ENCODE results near the gene LRP2BP. TPM values are rescaled to one million over a fixed set of nuclear protein-coding genes. Genes with fewer than 3 reads are reported as not detected.

Gene LRP2BP
- total RNA-seq, 4 donors from 2014 or later, result 0.81 to 4.4 (median 1.5) TPM

DNA sequence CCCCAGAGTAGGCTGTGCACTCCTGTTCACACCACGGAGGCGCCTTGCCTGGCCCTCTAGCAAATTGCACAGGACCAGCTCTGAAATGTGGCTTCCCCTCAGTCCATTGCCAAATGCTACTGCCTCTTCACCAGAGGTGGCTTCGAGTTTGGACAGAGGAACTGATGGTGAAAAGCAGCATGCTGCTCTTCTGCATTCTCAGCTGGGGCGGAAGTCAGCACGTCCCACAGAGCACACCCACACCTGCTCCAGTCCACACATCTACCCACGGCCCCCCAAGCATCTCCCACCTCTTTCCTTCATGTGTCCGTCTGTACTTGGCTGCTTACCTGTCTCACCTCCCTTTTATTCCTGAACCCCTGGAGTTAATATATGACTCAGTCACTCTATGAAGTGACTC is 43.5 kb downstream of the LRP2BP start:
- TF ChIP-seq, protein P1, sequence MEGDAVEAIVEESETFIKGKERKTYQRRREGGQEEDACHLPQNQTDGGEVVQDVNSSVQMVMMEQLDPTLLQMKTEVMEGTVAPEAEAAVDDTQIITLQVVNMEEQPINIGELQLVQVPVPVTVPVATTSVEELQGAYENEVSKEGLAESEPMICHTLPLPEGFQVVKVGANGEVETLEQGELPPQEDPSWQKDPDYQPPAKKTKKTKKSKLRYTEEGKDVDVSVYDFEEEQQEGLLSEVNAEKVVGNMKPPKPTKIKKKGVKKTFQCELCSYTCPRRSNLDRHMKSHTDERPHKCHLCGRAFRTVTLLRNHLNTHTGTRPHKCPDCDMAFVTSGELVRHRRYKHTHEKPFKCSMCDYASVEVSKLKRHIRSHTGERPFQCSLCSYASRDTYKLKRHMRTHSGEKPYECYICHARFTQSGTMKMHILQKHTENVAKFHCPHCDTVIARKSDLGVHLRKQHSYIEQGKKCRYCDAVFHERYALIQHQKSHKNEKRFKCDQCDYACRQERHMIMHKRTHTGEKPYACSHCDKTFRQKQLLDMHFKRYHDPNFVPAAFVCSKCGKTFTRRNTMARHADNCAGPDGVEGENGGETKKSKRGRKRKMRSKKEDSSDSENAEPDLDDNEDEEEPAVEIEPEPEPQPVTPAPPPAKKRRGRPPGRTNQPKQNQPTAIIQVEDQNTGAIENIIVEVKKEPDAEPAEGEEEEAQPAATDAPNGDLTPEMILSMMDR (IDR thresholded peaks at IDR 0.05), result no peak
- TF ChIP-seq EP300 (IDR thresholded peaks at IDR 0.05) (no peak), POLR2A (IDR thresholded peaks at IDR 0.05) (no peak), POLR2AphosphoS5 (IDR thresholded peaks at IDR 0.05) (no peak)
- H3K4me3 ChIP-seq, result no peak overlapping the region
- ATAC-seq, result no peak
- peaks cover 0 to 76% of the 10 kb centered on the region in 2 donors for H3K36me3 ChIP-seq
- WGBS, 2 donors (ENCODE audit: low coverage in 1 of 2), result 94% methylated on average over 6 of the region's 7 CpGs; no CpG with 5 or more reads in 1 of the 2 donors
- H3K27me3 ChIP-seq, result no peaks in the 10 kb centered on the region
- no peaks in the 10 kb centered on the region for H3K4me1 ChIP-seq
- H3K9me3 ChIP-seq, result no peaks in the 10 kb centered on the region
- no peak overlapping the region for H3K27ac ChIP-seq

DNA sequence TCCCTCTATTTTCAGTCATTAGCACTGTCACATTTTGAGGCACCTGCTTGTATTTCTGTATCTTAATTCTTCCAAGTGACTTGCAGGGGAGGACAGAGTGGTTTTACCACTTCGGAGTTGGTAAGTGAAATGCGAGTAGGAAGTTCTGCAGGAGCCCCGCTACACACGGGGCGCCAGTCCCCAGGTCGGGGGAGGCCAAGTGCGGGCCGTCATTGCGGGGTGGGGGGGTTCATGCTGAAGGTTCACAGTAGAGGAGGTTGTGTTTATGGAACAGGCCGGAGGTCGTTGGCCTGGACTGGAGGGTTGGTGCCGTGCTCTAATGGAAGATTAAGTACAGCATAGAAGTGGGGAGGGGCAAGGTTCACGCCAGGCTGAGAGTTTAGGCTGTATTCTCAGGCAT is 44.0 kb downstream of the LRP2BP start:
- no peak overlapping the region for H3K4me3 ChIP-seq
- no peak for ATAC-seq
- TF ChIP-seq POLR2A (IDR thresholded peaks at IDR 0.05), result no peak
- TF ChIP-seq, protein P1 (IDR thresholded peaks at IDR 0.05), result no peak
- TF ChIP-seq EP300 (IDR thresholded peaks at IDR 0.05), result no peak
- no peak for TF ChIP-seq POLR2AphosphoS5 (IDR thresholded peaks at IDR 0.05)
- H3K36me3 ChIP-seq, result peaks cover 0 to 78% of the 10 kb centered on the region in 2 donors
- no peak overlapping the region for H3K27ac ChIP-seq
- 50% methylated on average over 2 of the region's 13 CpGs; no CpG with 5 or more reads in 1 of the 2 donors for WGBS, 2 donors (ENCODE audit: low coverage in 1 of 2)
- H3K27me3 ChIP-seq, result no peaks in the 10 kb centered on the region
- H3K4me1 ChIP-seq, result no peaks in the 10 kb centered on the region
- no peaks in the 10 kb centered on the region for H3K9me3 ChIP-seq

DNA sequence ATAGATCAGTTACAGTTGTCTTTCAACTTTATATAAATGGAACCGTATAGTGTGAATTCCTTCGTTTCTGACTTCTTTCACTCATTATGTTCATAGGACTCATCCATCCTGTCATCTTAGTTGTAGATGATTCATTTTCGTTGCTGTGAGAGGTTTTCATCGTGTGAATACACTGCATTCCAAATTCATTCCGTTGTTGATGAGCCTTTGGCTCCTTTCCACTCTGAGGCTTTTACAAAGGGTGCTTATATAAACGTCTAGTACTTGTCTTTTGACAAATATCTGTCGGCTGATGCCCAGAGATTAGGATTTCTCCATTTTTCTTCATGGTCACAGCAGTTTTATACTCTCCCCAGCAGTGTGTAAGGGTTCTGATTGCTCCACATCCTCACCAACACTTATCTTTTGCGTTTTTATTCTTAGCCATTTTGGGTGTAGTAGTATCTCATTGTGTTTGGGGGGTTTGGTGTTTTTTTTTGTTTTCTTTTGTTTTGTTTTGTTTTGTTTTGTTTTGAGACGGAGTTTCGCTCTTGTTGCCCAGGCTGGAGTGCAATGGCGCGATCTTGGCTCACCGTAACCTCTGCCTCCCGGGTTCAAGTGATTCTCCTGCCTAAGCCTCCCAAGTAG is 48.6 kb downstream of the LRP2BP start:
- ATAC-seq, result no peak
- H3K9me3 ChIP-seq, result no peaks in the 10 kb centered on the region
- peaks cover 3 to 88% of the 10 kb centered on the region in 2 donors for H3K36me3 ChIP-seq
- WGBS, 2 donors (ENCODE audit: low coverage in 1 of 2), result 62 to 72% methylated on average over 8 to 13 of the region's 14 CpGs
- H3K4me3 ChIP-seq, result no peak overlapping the region
- TF ChIP-seq EP300 (IDR thresholded peaks at IDR 0.05) (no peak), POLR2A (IDR thresholded peaks at IDR 0.05) (no peak), POLR2AphosphoS5 (IDR thresholded peaks at IDR 0.05) (no peak)
- TF ChIP-seq, protein P1 (IDR thresholded peaks at IDR 0.05), result no peak
- peaks cover 0 to 4% (median 0%) of the 10 kb centered on the region in 3 donors for H3K4me1 ChIP-seq
- H3K27me3 ChIP-seq, result no peaks in the 10 kb centered on the region
- H3K27ac ChIP-seq, result no peak overlapping the region

DNA sequence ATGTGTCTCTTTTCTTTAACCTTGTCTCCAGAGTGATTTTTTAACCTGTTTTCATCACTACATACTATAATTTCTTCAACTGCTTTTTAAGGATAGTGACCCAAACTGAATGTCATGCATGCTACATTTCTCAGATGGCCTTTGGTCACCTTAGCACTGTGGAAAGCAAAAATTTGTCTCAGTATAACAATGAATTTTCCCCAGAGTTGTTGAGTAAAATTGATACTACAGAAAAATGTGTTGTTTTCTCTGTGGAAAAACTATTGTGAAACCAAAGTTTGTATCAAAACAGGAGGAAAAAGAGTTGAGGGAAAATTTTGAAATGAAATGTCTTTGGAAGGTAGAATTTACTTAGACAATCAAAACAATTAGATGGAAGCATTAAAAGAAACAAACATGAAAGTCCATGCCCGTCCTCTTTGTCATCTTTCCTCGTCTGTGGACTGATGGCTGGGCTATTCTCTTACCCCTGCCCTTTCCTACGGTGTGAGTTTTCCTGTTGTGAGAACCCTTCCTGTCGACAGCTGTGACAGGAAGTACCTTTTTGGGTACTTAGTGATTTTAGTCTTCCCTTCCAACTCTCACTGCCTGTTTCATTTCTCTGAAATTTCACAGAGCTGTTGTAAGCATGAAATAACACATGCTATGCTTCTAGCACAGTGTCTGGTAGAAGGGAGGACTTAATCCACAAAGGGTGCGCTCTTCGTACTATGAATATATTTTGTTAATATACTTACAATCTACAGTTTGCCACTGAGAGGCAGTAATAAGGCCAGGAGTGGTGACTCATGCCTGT is 50.8 kb downstream of the LRP2BP start:
- WGBS, 2 donors (ENCODE audit: low coverage in 1 of 2), result 73 to 79% methylated on average over 5 to 6 of the region's 6 CpGs
- Histone ChIP-seq H3K9me3 (no peaks in the 10 kb centered on the region), H3K4me1 (peaks cover 0 to 4% (median 0%) of the 10 kb centered on the region in 3 donors), H3K27ac (peak overlapping the region in 3 of 4 donors; percentile 33 to 53 (median 38)), H3K4me3 (no peak overlapping the region), H3K36me3 (peaks cover 3 to 86% of the 10 kb centered on the region in 2 donors), H3K27me3 (no peaks in the 10 kb centered on the region)
- no peak for ATAC-seq
- no peak for TF ChIP-seq POLR2AphosphoS5 (IDR thresholded peaks at IDR 0.05)
- TF ChIP-seq EP300 (IDR thresholded peaks at IDR 0.05), result no peak
- TF ChIP-seq, protein P1 (IDR thresholded peaks at IDR 0.05), result no peak
- TF ChIP-seq POLR2A (IDR thresholded peaks at IDR 0.05), result no peak

Measured in gastroesophageal sphincter (tissue), 4 donors.